ENCODE data around the gene EYA2.

- TF ChIP-seq POLR2A (IDR thresholded peaks at IDR 0.05; ENCODE audit: low read depth, low read length) (no peak), POLR2AphosphoS5 (IDR thresholded peaks at IDR 0.05; ENCODE audit: low read depth, low read length) (no peak), TAF1 (IDR thresholded peaks at IDR 0.05; ENCODE audit: borderline replicate concordance, low read depth, low read length) (no peak)
Measured at GRCh38 chr20:47021850-47022249, 127.2 kb downstream of the EYA2 start.
